KMS-11 (cell line): ENCODE data around the gene COL16A1.

Experiments
- H2AFZ ChIP-seq: fragments of 200-600 bp; sonication (generic); 2 replicates; pipeline ENCODE4 v1.6.1; 2016; ENCODE audit warnings: antibody characterized with exemption, mixed run types, low read depth
- H3K27ac ChIP-seq: fragments of 200-600 bp; sonication (generic); 2 replicates; pipeline ENCODE4 v1.6.1; 2016; ENCODE audit warnings: mild to moderate bottlenecking, mixed run types
- H3K27me3 ChIP-seq: fragments of 200-600 bp; sonication (generic); 2 replicates; pipeline ENCODE4 v1.6.1; 2017; ENCODE audit warnings: mild to moderate bottlenecking, low read depth, mixed run types, moderate library complexity; ENCODE audit not compliant: insufficient read depth
- H3K36me3 ChIP-seq: fragments of 200-600 bp; sonication (generic); 2 replicates; pipeline ENCODE4 v1.6.1; 2017; ENCODE audit warnings: mild to moderate bottlenecking, mixed run types; ENCODE audit not compliant: insufficient read depth
- H3K4me1 ChIP-seq: fragments of 200-600 bp; sonication (generic); 2 replicates; pipeline ENCODE4 v1.6.1; 2016; ENCODE audit warnings: mild to moderate bottlenecking, low read depth, mixed run types; ENCODE audit not compliant: poor library complexity, severe bottlenecking
- H3K4me2 ChIP-seq: fragments of 200-600 bp; sonication (generic); 2 replicates; pipeline ENCODE4 v1.7.0; 2016; ENCODE audit warnings: mild to moderate bottlenecking, mixed run types
- H3K4me3 ChIP-seq: fragments of 200-600 bp; sonication (generic); IDR thresholded peaks from 2 replicates; pipeline ENCODE4 v1.6.1; 2017; ENCODE audit warnings: low read depth, low read length, mixed read lengths; ENCODE audit not compliant: insufficient read depth
- H3K79me2 ChIP-seq: fragments of 200-600 bp; sonication (generic); 2 replicates; pipeline ENCODE4 v1.6.1; 2016; ENCODE audit warnings: low read depth, mixed run types; ENCODE audit not compliant: insufficient read depth
- H3K9ac ChIP-seq: fragments of 200-600 bp; sonication (generic); 2 replicates; pipeline ENCODE4 v1.6.1; 2016; ENCODE audit warnings: mild to moderate bottlenecking, mixed run types
- H4K20me1 ChIP-seq: fragments of 200-600 bp; sonication (generic); 2 replicates; pipeline ENCODE4 v1.6.1; 2016; ENCODE audit warnings: mild to moderate bottlenecking, mixed run types; ENCODE audit not compliant: insufficient read depth
- TF ChIP-seq, protein P1 (sequence below): fragments of 200-600 bp; sonication (generic); conservative IDR thresholded peaks from 2 replicates; pipeline ENCODE4 v1.6.1; 2017; ENCODE audit warnings: low read depth, mild to moderate bottlenecking, antibody characterized with exemption, low read length, moderate library complexity, mixed read lengths

COL16A1 gene

DNA sequence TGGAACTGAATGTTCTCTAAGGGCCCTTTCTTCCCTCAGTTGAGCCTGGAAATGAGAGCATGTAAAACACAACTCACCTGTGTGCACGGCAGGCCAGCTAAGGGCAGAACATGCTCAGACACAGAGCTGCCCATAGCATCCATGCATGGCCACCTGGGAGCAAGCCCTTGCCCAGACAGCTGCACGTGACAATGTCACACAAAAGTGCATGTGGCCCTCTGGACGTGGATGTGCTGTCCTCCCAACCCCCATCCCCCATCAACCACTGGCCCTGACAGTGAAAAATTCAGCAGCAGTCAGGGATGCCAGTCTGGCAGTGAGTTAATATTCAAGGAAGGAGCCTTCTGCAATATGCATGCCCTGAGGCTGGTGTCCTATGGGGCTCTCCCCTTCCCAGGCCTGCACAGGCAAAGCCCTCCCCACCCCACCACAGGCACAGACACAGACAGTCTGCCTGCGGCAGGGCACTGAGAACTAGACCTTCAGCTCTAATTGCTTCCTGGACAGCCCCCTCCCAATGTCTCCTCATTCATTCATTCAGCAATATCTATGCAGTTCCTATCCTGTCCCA, 14.6 kb upstream of the COL16A1 start:
- no peak overlapping the region for H3K27ac ChIP-seq
- H3K79me2 ChIP-seq, result no peaks in the 10 kb centered on the region
- TF ChIP-seq, protein P1, sequence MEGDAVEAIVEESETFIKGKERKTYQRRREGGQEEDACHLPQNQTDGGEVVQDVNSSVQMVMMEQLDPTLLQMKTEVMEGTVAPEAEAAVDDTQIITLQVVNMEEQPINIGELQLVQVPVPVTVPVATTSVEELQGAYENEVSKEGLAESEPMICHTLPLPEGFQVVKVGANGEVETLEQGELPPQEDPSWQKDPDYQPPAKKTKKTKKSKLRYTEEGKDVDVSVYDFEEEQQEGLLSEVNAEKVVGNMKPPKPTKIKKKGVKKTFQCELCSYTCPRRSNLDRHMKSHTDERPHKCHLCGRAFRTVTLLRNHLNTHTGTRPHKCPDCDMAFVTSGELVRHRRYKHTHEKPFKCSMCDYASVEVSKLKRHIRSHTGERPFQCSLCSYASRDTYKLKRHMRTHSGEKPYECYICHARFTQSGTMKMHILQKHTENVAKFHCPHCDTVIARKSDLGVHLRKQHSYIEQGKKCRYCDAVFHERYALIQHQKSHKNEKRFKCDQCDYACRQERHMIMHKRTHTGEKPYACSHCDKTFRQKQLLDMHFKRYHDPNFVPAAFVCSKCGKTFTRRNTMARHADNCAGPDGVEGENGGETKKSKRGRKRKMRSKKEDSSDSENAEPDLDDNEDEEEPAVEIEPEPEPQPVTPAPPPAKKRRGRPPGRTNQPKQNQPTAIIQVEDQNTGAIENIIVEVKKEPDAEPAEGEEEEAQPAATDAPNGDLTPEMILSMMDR, result no peak
- no peaks in the 10 kb centered on the region for H3K36me3 ChIP-seq
- no peak overlapping the region for H3K4me2 ChIP-seq
- no peak overlapping the region for H2AFZ ChIP-seq
- no peaks in the 10 kb centered on the region for H3K4me1 ChIP-seq
- no peak overlapping the region for H3K4me3 ChIP-seq
- H3K9ac ChIP-seq, result no peak overlapping the region
- H4K20me1 ChIP-seq, result no peaks in the 10 kb centered on the region
- H3K27me3 ChIP-seq, result peaks cover 70% of the 10 kb centered on the region

DNA sequence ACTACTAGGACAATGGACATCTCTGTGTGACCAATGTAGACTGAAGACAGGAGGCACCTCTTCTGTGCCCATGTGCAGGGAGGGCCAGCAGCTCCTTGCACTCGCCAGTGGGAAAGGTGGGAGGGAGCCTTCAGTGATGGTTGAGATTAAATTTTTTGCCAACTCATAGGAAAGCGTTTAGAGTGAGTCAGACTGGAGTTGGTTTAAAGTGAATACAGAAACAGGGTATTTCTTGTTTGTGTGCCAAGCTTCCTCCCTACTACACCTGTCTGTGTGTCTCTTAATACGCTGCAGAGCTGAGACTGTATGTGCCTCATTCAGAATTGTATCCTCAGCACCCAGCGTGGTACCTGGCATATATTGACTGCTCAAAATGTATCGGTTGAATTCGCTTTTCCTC, 13.5 kb upstream of the COL16A1 start:
- H3K79me2 ChIP-seq, result no peaks in the 10 kb centered on the region
- no peak overlapping the region for H3K4me2 ChIP-seq
- H4K20me1 ChIP-seq, result no peaks in the 10 kb centered on the region
- no peaks in the 10 kb centered on the region for H3K36me3 ChIP-seq
- no peak overlapping the region for H2AFZ ChIP-seq
- H3K4me1 ChIP-seq, result no peaks in the 10 kb centered on the region
- no peak overlapping the region for H3K9ac ChIP-seq
- H3K4me3 ChIP-seq, result no peak overlapping the region
- TF ChIP-seq, protein P1, result no peak
- H3K27ac ChIP-seq, result no peak overlapping the region
- H3K27me3 ChIP-seq, result peaks cover 67% of the 10 kb centered on the region

DNA sequence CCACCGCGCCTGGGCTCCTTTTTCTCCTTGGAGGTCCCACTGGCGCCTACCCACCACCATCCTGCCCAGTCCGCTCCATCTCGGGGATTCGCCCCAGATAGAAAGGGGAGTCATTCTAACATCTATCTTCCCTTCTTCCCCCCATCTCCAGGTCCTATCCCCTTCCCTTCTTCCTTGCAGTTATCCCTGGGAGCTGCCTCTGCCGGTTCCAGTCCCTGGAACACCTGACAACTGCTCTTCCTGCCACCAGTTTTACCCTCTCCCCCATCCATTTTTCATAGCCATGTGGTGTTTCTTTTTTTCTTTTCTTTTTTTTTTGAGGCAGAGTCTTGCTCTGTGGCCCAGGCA, 12.0 kb upstream of the COL16A1 start:
- H3K79me2 ChIP-seq, result no peaks in the 10 kb centered on the region
- peaks cover 56% of the 10 kb centered on the region for H3K27me3 ChIP-seq
- no peak overlapping the region; the same call in 1 of the 2 replicates for H3K4me2 ChIP-seq
- no peak overlapping the region for H3K9ac ChIP-seq
- H3K4me3 ChIP-seq, result no peak overlapping the region
- H3K27ac ChIP-seq, result no peak overlapping the region
- no peaks in the 10 kb centered on the region for H4K20me1 ChIP-seq
- H2AFZ ChIP-seq, result no peak overlapping the region
- H3K4me1 ChIP-seq, result no peaks in the 10 kb centered on the region
- TF ChIP-seq, protein P1, result no peak; the same call in 1 of the 2 replicates
- no peaks in the 10 kb centered on the region for H3K36me3 ChIP-seq

DNA sequence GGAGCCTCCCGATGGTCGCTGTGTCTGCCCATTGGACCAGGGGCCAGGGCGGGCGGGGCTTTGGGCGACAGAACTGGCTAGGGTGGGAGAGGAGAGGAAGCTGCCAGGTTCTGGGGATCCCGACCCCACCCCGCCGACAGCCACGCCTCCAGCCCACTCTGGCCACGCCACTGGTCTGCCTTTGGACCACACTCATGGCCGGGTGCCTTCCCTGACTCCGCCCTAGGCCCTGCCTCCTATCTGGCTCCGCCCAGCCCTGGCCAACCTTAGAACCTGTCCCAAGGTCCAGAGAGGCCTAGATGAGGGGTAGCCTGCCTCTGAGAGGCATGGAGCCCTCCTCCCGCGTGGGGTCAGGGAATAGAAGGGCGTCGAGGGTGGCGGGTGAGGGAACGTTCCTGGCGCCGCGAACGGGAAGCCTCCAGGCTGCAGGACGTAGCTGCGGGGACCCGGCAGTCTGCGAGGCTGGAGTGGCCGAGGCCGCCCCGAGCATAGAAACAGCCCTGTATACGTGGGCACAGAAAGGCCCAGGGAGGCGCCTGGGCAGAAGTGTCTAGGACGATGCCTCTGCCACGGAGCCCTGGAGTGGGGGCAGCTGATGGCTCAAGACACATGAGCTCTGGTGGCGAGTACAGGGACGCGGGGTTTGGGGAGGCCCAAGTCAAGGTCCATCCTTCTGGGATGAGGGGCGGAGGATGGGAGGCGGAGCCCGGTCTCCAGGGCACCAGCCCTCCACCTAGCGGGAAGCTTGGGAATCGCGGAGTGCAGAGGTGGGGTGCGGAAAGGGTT, 11.5 kb upstream of the COL16A1 start:
- Histone ChIP-seq H3K4me2 (peak overlapping the region; percentile 45; the same call in 1 of the 2 replicates), H3K27me3 (peaks cover 50% of the 10 kb centered on the region), H3K36me3 (no peaks in the 10 kb centered on the region), H3K9ac (no peak overlapping the region), H4K20me1 (no peaks in the 10 kb centered on the region), H3K4me1 (no peaks in the 10 kb centered on the region), H3K27ac (no peak overlapping the region), H2AFZ (peak overlapping the region; percentile 79), H3K4me3 (no peak overlapping the region), H3K79me2 (no peaks in the 10 kb centered on the region)
- TF ChIP-seq, protein P1, result peak; percentile 53
